Left renal cortex interstitium (tissue), 4 donors: ENCODE measurements around the gene TUBA1B. TPM values are rescaled to one million over a fixed set of nuclear protein-coding genes. Genes with fewer than 3 reads are reported as not detected.

ENCODE experiments used
- DNase-seq, 4 donors: peaks; one replicate each; pipeline ENCODE4 v3.0.0-alpha.2; 2013; ENCODE audit warnings: low read depth in 4 of 4, low spot score in 2 of 4, missing footprints in 1 of 4
- polyA plus RNA-seq, 4 donors: library from polyadenylated mRNA; unstranded; fragments of 120-200 nt; gene quantifications; one replicate each; pipeline ENCODE4 v1.2.1, GENCODE V29; 2013; ENCODE audit not compliant: insufficient read length in 4 of 4

TUBA1B gene
- polyA plus RNA-seq, 4 donors: 921 to 1,230 (median 1,081) TPM

- DNase-seq: no peak
Observed at GRCh38 chr12:49092086-49092815, 38.9 kb downstream of the TUBA1B start.

DNA sequence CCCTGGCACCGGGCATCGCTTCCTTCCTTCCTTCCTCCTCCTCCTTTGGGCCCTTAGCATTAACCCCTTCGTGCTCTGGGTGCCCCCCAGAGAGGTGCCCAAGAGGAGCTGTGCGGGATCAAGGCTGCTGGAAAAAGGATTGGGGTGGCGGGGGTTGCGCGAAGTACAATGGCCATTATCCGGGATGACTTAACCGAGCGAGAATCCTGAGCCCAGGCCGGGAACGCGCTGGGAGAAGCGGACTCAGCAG is 39.4 kb downstream of the TUBA1B start:
- DNase-seq: no peak

- no peak for DNase-seq
Observed at GRCh38 chr12:49091056-49091835, 39.9 kb downstream of the TUBA1B start.

GRCh38 chr12:49089821-49090773 is 41.1 kb downstream of the TUBA1B start:
- DNase-seq: no peak

DNA sequence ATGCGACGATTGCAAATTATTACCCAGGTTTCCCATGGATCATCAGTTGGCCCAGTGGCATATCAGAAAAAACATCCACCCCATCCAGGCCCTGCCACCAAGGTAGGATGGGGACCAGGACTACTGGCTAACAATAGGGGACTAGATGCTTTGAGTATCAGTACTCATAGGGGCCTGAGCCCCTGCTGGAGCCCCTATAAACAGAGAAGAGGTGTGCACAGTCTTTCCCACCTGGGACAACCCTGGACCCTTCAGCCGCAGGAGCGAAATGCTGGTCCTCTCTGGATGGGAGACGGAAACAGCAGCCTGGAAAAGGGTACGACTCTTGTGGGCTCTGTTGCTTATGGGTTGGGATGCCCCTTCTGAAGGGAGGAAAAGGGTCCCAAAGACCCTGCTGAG is 42.3 kb downstream of the TUBA1B start:
- no peak for DNase-seq

- peak in 1 of 4 donors; percentile 78 for DNase-seq
Observed at GRCh38 chr12:49088150-49088931, 42.9 kb downstream of the TUBA1B start.

GRCh38 chr12:49086116-49086515 is 45.1 kb downstream of the TUBA1B start:
- DNase-seq: no peak

DNA sequence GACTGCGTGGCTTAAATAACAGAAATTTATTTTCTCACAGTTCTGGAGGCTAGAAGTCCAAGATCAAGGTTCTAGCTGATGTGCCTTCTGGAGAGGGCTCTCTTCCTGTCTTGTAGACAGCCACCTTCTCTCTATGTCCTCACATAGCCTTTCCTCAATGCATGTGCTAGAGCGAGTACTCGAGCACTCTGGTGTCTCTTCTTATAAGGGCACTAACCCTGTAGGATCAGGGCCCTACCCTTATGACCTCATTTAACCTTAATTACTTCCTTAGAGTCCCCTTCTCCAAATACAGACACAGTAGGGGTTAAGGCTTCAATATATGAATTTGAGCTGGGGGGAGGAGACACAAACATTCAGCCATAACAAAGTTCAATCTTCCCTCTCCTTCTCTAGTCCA is 46.8 kb downstream of the TUBA1B start:
- DNase-seq: no peak

- no peak for DNase-seq
Observed at GRCh38 chr12:49079793-49080192, 51.4 kb downstream of the TUBA1B start.

Other genes starting within 250 kb of the TUBA1B start
- gene FKBP11, start 205.9 kb downstream of the TUBA1B start, polyA plus RNA-seq: 10 to 100 TPM in 3 of 4 donors, 1 to 10 TPM in 1; 9.0 to 22.6 (median 16.1) TPM
- 100 to 1,000 TPM; 129 to 147 (median 136) TPM for gene ARF3, start 173.9 kb downstream of the TUBA1B start, polyA plus RNA-seq
- gene WNT10B, start 159.7 kb downstream of the TUBA1B start, polyA plus RNA-seq: under 1 TPM; 0.07 to 0.16 (median 0.08) TPM
- not detected for gene WNT1, start 153.1 kb downstream of the TUBA1B start, polyA plus RNA-seq
- gene DDN, start 132.0 kb downstream of the TUBA1B start, polyA plus RNA-seq: 10 to 100 TPM; 74.2 to 97.8 (median 84.6) TPM
- 10 to 100 TPM; 70.5 to 89.8 (median 77.6) TPM for gene PRKAG1, start 112.6 kb downstream of the TUBA1B start, polyA plus RNA-seq
- gene KMT2D, start 70.6 kb downstream of the TUBA1B start, polyA plus RNA-seq: 10 to 100 TPM; 31.8 to 65.9 (median 49.3) TPM
- gene RHEBL1, start 61.4 kb downstream of the TUBA1B start, polyA plus RNA-seq: 1 to 10 TPM; 1.3 to 2.4 (median 1.8) TPM
- under 1 TPM; 0.30 to 0.55 (median 0.50) TPM for gene DHH, start 36.6 kb downstream of the TUBA1B start, polyA plus RNA-seq
- 100 to 1,000 TPM in 1 of 4 donors, 10 to 100 TPM in 3; 57.2 to 103 (median 73.3) TPM for gene LMBR1L, start 20.5 kb downstream of the TUBA1B start, polyA plus RNA-seq
- gene TUBA1A, start 57.7 kb upstream of the TUBA1B start, polyA plus RNA-seq: 100 to 1,000 TPM; 357 to 552 (median 456) TPM
- gene TUBA1C, start 133.7 kb upstream of the TUBA1B start, polyA plus RNA-seq: 100 to 1,000 TPM in 3 of 4 donors, 10 to 100 TPM in 1; 95.6 to 152 (median 142) TPM
- gene PRPH, start 163.8 kb upstream of the TUBA1B start, polyA plus RNA-seq: under 1 TPM in 2 of 4 donors, not detected in 2; 0.59 to 0.99 TPM
- gene TROAP, start 191.9 kb upstream of the TUBA1B start, polyA plus RNA-seq: 10 to 100 TPM; 14.6 to 38.3 (median 25.5) TPM
- gene C1QL4, start 205.8 kb upstream of the TUBA1B start, polyA plus RNA-seq: 1 to 10 TPM; 1.1 to 2.7 (median 1.8) TPM
- 10 to 100 TPM; 18.4 to 26.8 (median 20.1) TPM for gene DNAJC22, start 215.5 kb upstream of the TUBA1B start, polyA plus RNA-seq
- gene SPATS2, start 236.1 kb upstream of the TUBA1B start, polyA plus RNA-seq: 10 to 100 TPM; 41.3 to 55.7 (median 48.3) TPM